GM19025 (cell line): ENCODE data around the gene IDNK.

ENCODE experiments used
- ATAC-seq: cut with Tn5 transposase; IDR thresholded peaks from one replicate; pipeline ENCODE4 v1.9.1; 2021; ENCODE audit warnings: mild to moderate bottlenecking, low read depth, moderate library complexity; ENCODE audit not compliant: unreplicated experiment

The IDNK gene

DNA sequence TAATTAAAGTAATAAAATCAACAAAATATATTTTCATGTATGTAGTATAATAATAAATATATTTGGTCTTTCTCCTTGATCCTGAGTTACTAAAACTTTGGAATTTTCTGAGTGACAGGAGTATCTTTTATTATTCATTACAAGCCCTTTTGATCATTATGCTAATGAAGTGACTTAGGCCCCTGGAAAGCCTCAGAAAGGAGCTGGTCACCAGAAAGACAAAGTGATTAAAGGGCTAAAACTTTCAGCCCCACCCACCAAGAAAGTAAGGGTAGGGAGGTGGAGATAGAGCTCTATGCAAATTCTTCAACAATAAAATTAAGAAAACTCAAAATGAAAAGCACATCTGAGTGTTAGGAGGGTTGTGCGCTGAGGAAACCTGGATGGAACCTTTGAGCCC lies 57.3 kb downstream of the IDNK start:
- ATAC-seq = no peak

DNA sequence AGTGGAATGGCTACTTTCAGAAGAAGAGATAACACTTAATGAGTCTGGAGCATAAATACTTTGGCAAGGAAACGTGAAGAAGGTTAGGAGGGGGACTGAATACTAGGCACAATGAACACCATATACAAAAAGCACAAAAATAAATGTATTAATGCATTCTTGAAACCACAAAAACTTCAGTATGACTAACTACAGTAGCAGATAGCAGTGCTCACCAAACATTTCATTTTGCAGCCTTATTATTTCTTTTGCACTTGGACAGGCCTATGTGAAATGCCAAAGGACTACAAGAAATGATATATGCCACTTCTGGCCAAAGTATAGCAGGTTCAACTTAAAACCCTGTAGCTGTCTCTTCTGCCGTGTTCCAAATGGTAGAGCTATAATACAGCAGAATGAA lies 58.5 kb downstream of the IDNK start:
- ATAC-seq = no peak

GRCh38 chr9:83688921-83689320 lies 66.0 kb downstream of the IDNK start:
- ATAC-seq = no peak

- no peak for ATAC-seq
These were observed 68.5 kb downstream of the IDNK start for GRCh38 chr9:83691492-83691891.
